ENCODE data around the gene TRPC6.

TRPC6 gene

DNA sequence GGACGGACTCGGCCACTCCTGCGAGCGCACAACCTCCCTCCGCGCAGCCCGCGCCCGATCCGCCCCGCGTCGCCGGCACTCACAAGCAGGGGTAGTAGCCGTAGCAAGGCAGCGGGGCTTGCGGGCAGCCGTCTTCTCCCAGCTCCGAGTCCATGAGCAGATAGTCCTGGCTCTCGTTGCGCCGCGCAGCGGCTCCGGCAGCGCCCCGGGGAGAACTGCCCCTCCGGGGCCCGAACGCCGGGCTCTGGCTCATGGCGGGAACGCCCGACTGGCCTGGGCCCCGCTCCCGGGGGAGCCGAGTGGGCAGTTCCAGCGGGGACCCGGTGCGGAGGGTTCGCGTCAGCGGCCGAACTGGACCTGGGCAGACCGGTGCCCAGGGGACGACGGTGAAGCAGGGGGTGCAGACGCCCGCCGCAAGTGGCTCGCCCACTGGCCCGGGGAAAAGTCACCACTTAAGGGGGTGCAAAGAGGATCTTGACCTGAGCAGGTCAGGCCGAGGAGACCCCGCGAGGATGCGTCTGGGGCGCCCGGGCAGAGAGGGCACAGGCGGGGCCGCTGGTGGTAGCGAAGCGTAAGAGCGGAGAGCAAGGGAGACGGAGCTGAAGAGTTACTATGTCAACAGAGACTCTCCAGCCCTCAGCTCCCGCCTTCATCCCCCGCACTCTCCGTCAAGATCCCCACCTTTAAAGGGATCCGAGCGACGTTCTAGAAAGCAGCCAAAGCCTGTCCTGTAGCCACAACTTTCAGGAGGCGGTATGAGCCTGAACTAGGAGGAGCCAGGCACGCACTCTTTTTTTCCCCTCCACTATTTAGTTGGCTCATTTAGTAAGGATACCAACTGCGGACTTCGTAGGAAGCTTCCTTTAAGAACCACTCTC lies at the start of gene TRPC6:
TSS of gene TRPC6 (minus strand) at position 757 of the 878 bp plus-strand sequence. CDS start at position 253, 504 bp downstream.
- DNase-seq = no peak
- in situ Hi-C loops (cut with MboI; ENCODE audit: low pct_unique_long_range_greater_than_20kb, low sequenced_read_pairs) = no loop called here

DNA sequence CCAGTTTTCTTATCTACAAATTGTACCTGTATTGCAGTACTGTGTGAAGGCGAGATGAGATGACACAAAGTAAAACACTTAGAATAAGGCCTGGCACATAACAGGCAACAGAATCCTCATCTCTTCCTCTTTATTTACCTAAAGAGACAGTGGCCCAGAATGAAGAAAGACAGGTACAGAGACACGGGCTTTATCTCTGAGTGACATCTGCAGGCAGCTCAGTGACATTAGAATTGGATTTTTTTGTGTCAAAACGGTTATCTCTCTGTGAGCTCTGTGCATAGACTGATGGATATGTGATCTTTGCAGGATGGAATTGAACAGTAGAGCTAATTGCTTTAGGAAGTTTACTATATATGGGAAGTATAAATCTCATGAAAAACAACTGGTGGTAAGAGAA lies 36.2 kb upstream of the TRPC6 start:
- DNase-seq = no peak
- in situ Hi-C loops (cut with MboI; ENCODE audit: low pct_unique_long_range_greater_than_20kb, low sequenced_read_pairs) = no loop called here

DNA sequence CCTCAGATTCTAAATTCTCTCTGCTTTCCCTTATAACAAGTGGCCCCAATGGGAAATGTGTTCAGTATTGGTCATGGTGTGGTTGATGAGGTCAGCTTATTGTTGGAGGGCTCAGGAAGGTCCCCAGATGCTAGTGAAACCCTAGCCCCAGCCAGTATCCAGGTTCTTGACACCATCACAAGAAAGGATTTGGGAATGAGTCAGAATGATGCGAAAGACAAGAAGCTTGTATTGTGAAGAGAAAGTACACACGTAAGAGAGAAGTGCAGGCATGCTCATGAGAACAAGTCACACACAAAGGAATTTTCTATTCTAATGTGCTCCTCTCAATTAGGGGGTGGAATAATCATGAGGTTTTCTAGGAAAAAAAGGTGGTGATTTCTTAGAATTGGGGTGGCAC lies 34.9 kb upstream of the TRPC6 start:
- DNase-seq = no peak
- in situ Hi-C loops (cut with MboI; ENCODE audit: low pct_unique_long_range_greater_than_20kb, low sequenced_read_pairs) = no loop called here

DNA sequence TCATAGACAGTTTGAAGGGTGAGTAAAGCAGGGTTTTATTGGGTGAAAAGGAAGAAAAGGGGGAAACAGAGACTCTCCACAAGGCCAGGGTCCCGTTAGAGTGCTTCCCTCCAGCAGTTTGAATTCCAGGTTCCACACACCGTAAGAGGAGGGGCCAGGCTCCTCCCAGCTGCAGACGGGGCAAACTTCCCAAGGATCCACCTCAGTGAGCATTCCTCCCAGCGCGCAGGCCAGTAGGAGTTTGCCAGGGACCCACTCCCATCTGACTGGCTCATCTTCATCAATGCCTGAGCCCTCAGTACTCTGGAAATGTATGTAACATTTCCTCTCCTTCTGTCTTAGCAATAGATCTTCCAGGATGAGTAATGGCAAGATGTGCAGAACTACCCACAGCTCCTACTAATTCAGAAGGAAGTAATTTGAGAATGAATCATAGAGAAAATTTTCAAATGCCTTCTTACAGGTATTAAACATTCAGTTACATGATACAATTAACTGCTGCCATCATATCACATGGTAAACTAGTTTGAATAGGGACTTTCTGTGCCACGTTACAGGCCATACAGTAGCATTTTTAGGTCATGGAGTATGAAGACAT lies 34.0 kb upstream of the TRPC6 start:
- in situ Hi-C loops (cut with MboI; ENCODE audit: low pct_unique_long_range_greater_than_20kb, low sequenced_read_pairs) = no loop called here
- DNase-seq = no peak

DNA sequence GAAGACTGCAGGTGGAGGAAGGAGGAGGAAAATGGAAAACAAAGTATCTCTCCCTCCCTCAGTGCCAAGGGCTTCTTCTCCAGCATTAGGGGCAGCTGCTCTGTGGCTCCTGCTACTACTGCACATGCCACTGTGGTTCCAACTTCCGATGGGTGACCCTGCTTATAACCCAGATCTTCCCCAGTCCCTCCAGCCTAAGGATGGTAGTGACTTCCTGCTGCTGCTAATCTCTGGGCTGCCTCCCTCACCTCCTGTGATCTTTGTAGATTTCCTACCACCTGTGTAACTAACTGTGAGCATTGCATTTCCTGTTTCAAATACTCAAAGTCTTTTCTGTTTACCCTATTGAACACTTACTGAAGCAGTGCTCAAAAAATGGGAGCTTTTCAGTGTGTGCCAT lies 28.7 kb upstream of the TRPC6 start:
- no peak for DNase-seq
- in situ Hi-C loops (cut with MboI; ENCODE audit: low pct_unique_long_range_greater_than_20kb, low sequenced_read_pairs) = no loop called here

DNA sequence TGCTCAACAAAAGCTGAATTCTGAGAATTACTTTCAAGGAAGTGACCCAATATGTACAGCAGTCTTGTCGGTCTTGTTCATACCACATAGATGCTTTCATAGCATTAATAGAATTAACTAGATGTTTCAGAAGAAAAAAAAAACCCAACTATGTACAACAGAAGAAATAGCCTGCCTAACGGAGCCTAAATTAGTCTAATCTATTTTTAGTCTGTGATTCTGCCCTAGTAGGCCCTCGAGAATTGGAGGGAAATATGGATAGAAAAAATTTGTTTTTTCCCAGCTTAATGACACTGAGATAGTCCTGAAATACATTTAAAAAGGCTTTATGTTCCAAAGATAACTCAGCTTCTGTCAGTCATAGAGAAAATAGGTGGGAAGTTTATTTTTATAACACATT lies 17.1 kb upstream of the TRPC6 start:
- in situ Hi-C loops (cut with MboI; ENCODE audit: low pct_unique_long_range_greater_than_20kb, low sequenced_read_pairs) = no loop called here
- no peak for DNase-seq

DNA sequence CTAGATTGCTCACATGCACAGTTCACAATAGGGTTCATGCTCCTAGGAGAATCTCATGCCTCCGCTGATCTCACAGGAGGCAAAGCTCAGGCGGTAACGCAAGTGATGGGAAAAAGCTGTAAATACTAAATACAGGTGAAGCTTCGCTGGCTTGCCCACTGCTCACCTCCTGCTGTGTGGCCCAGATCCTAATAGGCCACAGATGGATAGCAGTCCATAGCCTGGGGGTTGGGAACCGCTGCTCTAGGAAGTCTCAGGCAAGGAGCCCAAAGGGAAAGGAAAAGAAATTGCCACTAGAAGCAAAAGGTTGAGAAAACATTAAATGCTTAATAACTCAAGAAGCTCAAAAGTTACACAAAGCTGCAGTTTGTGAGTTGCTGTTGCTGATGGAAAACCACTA lies 3.2 kb upstream of the TRPC6 start:
- in situ Hi-C loops (cut with MboI; ENCODE audit: low pct_unique_long_range_greater_than_20kb, low sequenced_read_pairs) = no loop called here
- no peak for DNase-seq

DNA sequence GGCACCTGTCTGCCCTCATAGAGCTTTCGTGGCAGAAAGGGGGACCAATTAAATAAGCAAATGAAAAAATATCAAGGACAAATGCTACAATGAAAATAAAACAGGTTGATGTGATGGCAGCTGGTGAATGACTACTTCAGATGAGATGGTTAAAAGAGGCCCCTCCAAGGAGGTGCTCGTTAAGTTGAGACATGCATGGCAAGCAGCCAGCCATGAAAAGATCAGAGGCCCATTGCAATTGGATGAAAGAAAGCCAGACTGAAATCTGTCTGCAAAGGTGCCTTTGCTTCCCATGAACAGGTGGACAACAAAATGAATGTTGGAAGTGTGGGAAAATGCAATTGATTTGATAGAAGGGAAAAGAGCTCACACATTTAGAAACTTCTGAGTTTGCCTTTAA lies 848 bp upstream of the TRPC6 start:
- in situ Hi-C loops (cut with MboI; ENCODE audit: low pct_unique_long_range_greater_than_20kb, low sequenced_read_pairs) = no loop called here
- DNase-seq = no peak

DNA sequence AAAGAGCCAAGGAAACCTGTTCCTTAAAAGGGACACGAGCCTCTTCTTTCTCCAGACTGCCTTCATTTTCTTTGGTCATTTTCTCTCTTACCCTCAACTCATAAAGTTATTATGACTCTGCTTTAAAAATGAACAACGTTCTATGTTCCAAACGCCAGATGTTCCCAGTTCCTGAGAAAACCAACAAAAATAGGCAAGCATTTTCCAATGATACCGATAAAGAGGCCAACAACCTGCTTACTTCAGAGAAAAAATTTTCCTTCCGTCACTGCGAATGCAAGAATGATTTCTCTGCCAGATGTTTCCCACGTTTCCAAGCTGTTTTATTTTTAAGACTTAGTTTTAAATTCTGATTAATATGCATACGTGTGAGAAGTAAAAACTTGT lies 315 bp upstream of the TRPC6 start:
- in situ Hi-C loops (cut with MboI; ENCODE audit: low pct_unique_long_range_greater_than_20kb, low sequenced_read_pairs) = no loop called here
- no peak for DNase-seq

DNA sequence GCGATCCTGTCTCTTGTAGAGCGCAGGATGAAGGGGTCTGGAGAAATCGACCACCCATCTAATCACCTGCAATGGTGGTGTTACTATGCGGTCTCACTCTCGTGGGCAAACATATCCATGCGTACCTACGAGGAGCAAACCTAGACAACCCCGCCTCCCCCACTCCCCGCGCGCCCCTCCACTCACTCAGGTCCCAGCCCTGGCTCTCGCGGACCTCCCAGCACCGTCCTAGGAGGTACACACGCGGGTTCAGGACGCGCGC lies 887 bp downstream of the TRPC6 start:
- in situ Hi-C loops (cut with MboI; ENCODE audit: low pct_unique_long_range_greater_than_20kb, low sequenced_read_pairs) = no loop called here
- DNase-seq = no peak

DNA sequence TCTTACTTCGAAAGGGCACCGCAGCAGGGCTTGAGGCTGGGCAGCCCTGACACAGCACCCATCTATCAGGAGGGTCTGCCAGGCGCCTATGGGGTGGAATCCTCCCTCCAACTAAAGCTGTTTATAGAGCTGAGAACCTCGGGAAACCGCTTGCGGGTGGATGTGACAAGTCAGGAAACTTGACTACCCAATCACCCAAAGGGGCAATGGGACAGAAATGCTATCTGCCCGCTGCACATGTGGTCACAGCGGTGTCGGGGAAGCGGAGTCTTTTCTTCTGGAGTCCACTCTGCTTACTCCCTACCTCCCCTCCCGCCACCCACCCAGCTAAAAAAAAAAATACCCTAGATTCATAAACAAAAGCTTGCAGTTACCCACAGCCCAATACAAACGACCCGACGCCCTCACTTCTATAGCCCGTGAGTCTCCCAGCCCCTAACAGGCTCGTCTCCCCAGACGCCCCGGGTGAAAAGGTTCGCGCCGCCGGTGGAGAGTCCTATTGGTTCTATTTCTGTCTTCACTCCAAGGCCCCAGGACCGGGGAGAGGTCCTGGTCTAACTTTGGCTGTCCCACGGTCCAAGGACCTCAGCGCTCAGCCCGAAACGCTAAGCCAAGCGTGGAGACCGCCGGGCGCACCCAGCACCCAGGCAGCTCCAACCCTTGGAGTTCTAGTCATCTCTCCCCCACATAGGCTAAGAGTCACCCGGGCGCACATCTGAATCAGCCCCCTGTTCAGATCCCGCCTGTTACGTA lies 1.4 kb downstream of the TRPC6 start:
- DNase-seq = no peak

DNA sequence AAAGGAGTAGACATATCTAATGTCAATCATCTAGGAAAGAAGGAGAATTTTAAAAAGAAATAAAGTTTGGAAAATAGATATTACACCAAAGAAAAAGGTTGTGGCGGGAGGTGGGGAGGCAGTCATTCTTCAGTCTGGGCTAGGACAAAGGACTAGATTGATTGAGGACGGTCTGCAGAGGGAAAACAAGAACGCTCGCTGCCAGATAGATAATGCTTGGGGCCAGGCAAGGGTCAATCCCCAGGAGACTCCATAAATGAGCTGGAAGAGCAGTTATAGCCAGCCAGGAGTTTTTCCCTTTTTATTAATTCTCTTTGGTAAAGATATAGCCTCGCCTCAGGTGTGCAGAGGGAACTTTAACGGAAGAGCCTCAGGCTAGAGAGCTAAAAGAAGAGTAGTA lies 6.3 kb downstream of the TRPC6 start:
- no peak for DNase-seq
- in situ Hi-C loops (cut with MboI; ENCODE audit: low pct_unique_long_range_greater_than_20kb, low sequenced_read_pairs) = no loop called here

More for the DNA sequence above, 1.4 kb downstream of the TRPC6 start:
- in situ Hi-C loops (cut with MboI; ENCODE audit: low pct_unique_long_range_greater_than_20kb, low sequenced_read_pairs) = no loop called here

DNA sequence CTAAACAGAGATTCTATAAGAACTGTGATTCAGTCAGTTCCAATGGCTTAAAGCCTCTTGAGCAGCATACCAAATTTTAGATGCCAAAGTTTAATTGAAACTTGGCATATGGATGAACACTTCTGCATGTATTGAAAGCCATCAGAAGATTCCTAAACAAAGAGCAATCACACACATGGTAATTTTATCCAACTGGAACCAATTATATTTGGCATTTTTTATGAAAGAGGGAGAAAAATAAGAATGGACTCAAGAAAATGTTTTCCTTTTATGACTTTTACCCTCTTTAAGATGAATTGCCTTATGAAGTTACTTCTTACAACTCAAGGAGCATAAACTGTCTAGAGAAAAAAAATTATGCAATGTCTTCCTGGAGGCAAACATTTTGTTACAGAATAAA lies 7.4 kb downstream of the TRPC6 start:
- no peak for DNase-seq
- in situ Hi-C loops (cut with MboI; ENCODE audit: low pct_unique_long_range_greater_than_20kb, low sequenced_read_pairs) = no loop called here

DNA sequence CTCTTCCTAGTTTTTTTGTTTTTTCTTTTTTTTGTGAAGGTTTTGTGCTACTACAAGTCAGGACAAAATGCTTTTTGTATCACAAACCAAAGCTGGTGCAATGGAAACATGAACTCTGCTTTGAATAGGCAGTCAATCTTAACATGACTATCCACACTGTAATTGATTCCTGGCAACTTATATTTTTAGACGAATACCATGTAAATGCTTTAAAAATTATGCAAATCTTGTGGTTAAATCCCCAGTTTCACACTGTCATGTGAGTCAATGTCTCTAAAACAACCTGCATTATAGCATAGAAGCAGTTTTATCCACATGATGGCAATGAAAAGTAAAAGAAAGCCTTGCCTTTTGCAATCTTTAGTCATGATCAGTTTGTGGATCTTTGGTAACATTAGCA lies 8.9 kb downstream of the TRPC6 start:
- in situ Hi-C loops (cut with MboI; ENCODE audit: low pct_unique_long_range_greater_than_20kb, low sequenced_read_pairs) = no loop called here
- no peak for DNase-seq

DNA sequence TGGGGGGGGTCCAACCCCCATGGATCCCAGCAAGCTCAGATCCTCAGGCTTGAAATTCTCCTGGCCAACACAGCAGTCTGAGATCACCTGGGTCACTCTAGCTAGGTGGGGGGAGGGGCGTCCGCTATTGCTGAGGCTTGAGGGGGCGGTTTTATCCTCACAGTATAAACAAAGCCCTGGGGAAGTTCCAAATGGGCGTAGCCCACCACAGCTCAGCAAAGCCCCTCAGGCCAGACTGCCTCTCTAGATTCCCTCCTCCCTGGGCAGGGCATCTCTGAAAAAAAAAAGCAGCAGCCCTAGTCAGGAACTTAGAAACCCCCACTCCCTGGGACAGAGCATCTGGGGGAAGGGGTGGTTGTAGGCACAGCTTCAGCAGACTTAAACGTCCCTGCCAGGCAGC lies 16.7 kb downstream of the TRPC6 start:
- DNase-seq = no peak
- in situ Hi-C loops (cut with MboI; ENCODE audit: low pct_unique_long_range_greater_than_20kb, low sequenced_read_pairs) = no loop called here

DNA sequence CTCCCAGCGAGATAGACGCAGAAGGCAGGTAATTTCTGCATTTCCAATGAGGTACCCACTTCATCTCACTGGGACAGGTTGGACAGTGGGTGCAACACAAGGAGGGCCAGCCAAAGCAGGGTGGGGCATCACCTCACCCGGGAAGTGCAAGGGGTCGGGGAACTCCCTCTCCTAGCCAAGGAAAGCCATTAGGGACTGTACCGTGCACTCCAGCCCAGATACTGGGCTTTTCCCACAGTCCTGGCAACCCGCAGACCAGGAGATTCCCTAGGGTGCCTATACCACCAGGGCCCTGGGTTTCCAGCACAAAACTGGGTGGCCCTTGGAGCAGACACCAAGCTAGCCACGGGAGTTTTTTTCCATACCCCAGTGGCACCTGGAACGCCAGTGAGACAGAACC lies 17.2 kb downstream of the TRPC6 start:
- in situ Hi-C loops (cut with MboI; ENCODE audit: low pct_unique_long_range_greater_than_20kb, low sequenced_read_pairs) = no loop called here
- no peak for DNase-seq

DNA sequence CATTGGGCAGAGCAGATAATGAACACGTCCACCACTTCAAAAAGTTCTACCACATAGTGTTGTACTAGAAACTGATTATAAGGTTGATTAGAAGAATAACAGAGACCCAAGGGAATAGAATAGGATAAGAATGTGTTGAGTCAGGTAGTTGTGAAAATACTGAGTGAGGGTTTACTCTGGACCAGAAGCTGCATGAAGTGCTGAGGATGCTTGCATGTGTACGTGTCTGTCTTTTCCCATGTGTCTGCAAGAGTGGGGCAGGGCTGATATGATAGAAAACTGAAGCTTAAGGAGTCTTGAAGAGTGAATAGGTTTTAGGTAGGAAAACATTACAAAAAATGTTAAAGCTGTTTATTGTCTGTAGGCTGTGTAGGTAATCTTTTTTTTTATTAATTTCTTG lies 20.6 kb downstream of the TRPC6 start:
- no peak for DNase-seq
- in situ Hi-C loops (cut with MboI; ENCODE audit: low pct_unique_long_range_greater_than_20kb, low sequenced_read_pairs) = no loop called here

DNA sequence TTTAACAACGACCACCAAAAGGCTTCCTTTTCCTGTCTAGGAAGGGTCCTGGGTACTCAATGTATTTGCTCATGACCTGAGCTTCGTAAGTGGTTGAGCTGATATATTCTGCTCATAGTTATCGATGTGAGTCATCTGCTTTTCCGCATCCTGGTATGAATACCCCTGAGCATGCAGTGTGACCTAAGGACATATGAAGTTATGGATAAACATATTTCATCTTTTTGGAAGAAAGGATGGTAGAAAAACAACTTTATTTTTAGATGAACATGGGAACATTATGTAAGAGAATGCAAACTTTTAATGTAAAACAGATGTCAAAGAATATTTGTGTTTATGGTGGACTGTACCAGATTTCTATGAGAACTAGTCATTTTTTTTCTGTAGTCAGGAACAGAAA lies 28.4 kb downstream of the TRPC6 start:
- in situ Hi-C loops (cut with MboI; ENCODE audit: low pct_unique_long_range_greater_than_20kb, low sequenced_read_pairs) = no loop called here
- no peak for DNase-seq

DNA sequence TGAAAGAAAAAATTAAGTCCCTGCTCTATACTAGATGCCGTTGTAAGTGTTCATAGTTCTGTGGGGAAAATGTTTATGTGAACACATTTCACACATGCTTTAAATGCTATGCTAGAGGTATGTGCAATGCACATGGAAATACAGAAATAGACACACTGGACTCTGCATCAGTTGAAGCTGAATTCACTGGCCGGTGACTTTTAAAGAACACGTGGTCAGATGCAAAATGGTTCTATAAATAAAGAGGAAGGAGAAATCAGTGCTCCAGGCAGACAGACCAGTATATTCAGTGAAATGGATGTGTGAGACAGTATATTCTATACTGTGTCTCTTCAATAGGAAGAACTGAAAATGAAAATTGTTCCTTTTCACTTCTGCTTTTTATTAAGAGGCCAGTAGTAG lies 29.9 kb downstream of the TRPC6 start:
- in situ Hi-C loops (cut with MboI; ENCODE audit: low pct_unique_long_range_greater_than_20kb, low sequenced_read_pairs) = no loop called here
- no peak for DNase-seq

DNA sequence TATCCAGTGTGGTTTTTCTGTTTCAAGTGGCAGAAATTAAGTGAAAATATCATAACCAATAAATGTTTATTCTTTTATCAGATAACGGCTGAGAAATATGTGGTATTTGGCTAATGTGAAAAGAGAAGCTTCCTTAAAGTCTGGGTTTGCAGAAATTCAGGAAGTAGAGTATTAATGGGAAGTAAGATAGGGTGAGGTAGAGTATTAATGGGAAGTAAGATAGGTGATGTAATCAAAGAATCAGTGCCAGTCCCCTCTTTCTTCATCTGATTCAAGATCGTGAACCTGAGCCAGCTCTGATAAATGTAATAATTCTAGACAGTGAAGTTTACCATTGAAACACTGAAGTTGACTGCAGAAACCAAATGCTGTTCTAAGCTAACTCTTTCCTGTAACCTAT lies 30.9 kb downstream of the TRPC6 start:
- in situ Hi-C loops (cut with MboI; ENCODE audit: low pct_unique_long_range_greater_than_20kb, low sequenced_read_pairs) = no loop called here
- DNase-seq = no peak

DNA sequence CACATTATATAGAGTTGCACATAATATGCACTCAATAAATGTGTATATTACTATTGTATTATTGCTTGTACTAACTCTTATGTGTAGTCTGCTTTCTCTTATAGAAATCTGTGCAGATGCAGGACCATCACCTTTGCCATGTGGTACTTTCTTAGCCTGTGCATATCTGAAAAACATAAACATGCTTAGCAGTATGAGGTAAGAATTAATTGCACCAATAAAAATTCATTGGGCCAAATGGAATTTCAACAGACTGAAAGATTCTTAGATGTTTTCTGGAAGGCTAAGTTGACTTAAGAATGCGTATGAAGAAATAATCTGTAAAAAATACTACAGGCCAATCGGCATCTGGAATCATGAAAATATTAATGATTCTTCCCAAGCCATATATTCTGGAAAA lies 55.3 kb downstream of the TRPC6 start:
- in situ Hi-C loops (cut with MboI; ENCODE audit: low pct_unique_long_range_greater_than_20kb, low sequenced_read_pairs) = no loop called here
- no peak for DNase-seq

Data from KBM-7 (cell line).